Measurements from ENCODE around the gene NPIPB2.
A peak's percentile ranks its signal among the peaks of the same experiment; 100 is the strongest.

NPIPB2 gene

GRCh38 chr16:11893571-11893970 lies 48.3 kb downstream of the NPIPB2 start:
- no peak for DNase-seq (ENCODE audit: extremely low read depth, low read depth)
- TF ChIP-seq, protein P1, sequence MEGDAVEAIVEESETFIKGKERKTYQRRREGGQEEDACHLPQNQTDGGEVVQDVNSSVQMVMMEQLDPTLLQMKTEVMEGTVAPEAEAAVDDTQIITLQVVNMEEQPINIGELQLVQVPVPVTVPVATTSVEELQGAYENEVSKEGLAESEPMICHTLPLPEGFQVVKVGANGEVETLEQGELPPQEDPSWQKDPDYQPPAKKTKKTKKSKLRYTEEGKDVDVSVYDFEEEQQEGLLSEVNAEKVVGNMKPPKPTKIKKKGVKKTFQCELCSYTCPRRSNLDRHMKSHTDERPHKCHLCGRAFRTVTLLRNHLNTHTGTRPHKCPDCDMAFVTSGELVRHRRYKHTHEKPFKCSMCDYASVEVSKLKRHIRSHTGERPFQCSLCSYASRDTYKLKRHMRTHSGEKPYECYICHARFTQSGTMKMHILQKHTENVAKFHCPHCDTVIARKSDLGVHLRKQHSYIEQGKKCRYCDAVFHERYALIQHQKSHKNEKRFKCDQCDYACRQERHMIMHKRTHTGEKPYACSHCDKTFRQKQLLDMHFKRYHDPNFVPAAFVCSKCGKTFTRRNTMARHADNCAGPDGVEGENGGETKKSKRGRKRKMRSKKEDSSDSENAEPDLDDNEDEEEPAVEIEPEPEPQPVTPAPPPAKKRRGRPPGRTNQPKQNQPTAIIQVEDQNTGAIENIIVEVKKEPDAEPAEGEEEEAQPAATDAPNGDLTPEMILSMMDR (IDR thresholded peaks at IDR 0.05; ENCODE audit: low read depth, low read length, missing control alignments), result no peak
- H3K4me3 ChIP-seq (replicated peaks; ENCODE audit: low read depth, low read length), result no peak overlapping the region

DNA sequence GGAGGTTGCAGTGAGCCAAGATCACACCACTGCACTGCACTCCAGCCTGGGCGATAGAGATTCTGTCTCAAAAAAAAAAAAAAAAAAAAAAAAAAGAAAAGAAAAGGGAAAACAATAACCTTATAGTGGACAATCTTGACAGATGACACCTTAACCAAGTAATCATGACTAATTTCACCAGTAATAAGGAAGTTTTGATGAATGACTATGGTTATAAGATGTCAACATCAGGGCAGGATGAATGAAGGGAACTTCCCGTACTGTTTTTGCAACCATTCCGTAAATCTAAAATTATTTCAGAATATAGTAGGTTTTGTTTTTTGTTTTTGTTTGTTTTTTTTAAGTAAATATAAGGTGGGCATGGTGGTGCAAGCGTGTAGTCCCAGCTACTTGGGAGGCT lies 49.1 kb downstream of the NPIPB2 start:
- H3K4me3 ChIP-seq (replicated peaks; ENCODE audit: low read depth, low read length), result no peak overlapping the region
- DNase-seq (ENCODE audit: extremely low read depth, low read depth), result no peak
- TF ChIP-seq, protein P1 (IDR thresholded peaks at IDR 0.05; ENCODE audit: low read depth, low read length, missing control alignments), result no peak

DNA sequence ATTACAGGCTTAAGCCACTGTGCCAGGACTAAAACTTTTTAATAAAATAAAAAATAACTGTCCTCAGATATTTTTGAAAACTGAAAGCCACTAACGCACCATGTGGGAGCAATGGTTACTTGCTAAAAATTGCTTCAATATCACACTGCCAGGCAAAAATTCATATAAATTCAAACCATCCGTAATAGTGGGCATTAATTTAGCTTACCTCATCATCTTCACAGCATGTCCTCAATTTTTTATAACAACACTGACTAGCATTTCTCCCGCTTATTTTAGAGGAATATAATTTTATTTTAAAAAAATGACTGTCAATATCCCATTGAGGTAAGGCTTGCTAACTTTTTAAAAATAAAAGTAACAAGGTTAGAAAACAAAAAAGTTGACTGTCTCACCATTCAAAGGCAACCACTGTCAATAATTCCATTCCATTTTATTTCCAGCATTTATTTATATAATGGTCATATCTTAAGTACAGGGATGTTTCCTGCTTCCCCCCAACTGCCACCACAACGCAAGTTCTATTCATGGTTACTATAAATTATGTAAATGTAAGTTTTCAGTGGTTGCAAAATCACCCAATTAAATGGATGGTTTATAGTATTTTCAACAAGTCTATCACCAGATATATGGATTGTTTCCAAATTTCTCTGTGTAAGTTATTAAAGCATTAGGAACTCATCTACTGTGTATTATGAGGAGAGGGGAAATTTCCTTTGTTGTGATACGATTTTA lies 51.4 kb downstream of the NPIPB2 start:
- TF ChIP-seq, protein P1 (IDR thresholded peaks at IDR 0.05; ENCODE audit: low read depth, low read length, missing control alignments), result no peak
- no peak overlapping the region for H3K4me3 ChIP-seq (replicated peaks; ENCODE audit: low read depth, low read length)
- no peak for DNase-seq (ENCODE audit: extremely low read depth, low read depth)

DNA sequence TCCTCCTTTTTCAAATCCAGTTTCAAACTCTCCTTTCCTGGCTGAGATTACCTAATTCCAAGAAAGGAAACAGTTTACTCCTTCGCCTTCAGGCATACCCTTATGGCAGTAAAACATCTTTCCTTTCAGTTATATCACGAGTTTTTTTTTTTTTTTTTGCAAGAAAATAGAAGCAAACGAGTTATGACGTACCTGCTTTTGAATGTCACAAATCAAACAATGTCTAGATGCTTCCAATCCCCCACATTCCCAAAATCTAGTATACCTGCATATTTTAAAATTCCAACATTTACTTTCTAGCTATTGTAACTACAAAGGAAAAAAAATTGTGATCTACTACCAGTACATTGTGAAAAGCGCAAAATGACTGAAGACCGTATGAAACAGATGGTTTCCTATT lies 55.0 kb downstream of the NPIPB2 start:
- TF ChIP-seq, protein P1 (IDR thresholded peaks at IDR 0.05; ENCODE audit: low read depth, low read length, missing control alignments), result no peak
- H3K4me3 ChIP-seq (replicated peaks; ENCODE audit: low read depth, low read length), result no peak overlapping the region
- DNase-seq (ENCODE audit: extremely low read depth, low read depth), result no peak

- DNase-seq (ENCODE audit: extremely low read depth, low read depth), result no peak
- TF ChIP-seq, protein P1 (IDR thresholded peaks at IDR 0.05; ENCODE audit: low read depth, low read length, missing control alignments), result no peak
- H3K4me3 ChIP-seq (replicated peaks; ENCODE audit: low read depth, low read length), result no peak overlapping the region
Measured at GRCh38 chr16:11884035-11884434, 57.8 kb downstream of the NPIPB2 start.

DNA sequence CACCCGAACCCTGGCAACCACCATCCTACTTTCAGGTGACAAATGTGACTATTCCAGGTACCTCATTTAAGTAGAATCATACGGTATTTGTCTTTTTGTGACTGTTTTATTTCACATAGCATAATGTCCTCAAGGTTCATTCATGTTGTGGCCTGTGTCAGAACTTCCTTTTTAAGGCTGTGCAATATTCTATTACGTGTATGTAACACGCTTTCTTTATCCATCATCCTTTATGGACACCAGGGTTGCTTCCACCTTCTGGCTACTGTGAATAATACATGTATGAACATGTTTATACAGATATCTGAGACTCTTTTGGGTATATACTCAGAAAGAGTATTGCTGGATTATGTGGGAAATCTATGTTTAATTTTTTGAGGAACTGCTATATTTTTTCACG lies 61.8 kb downstream of the NPIPB2 start:
- TF ChIP-seq, protein P1 (IDR thresholded peaks at IDR 0.05; ENCODE audit: low read depth, low read length, missing control alignments), result no peak
- DNase-seq (ENCODE audit: extremely low read depth, low read depth), result peak; percentile 4
- no peak overlapping the region for H3K4me3 ChIP-seq (replicated peaks; ENCODE audit: low read depth, low read length)

- TF ChIP-seq, protein P1 (IDR thresholded peaks at IDR 0.05; ENCODE audit: low read depth, low read length, missing control alignments), result no peak
- H3K4me3 ChIP-seq (replicated peaks; ENCODE audit: low read depth, low read length), result no peak overlapping the region
- no peak for DNase-seq (ENCODE audit: extremely low read depth, low read depth)
Measured at GRCh38 chr16:11877374-11877773, 64.5 kb downstream of the NPIPB2 start.
